ENCODE measurements around the gene UBB. TPM values are rescaled to one million over a fixed set of nuclear protein-coding genes. Genes with fewer than 3 reads are reported as not detected.

Gene UBB
- total RNA-seq, 4 donors from 2014 or later, result 697 to 982 (median 790) TPM

DNA sequence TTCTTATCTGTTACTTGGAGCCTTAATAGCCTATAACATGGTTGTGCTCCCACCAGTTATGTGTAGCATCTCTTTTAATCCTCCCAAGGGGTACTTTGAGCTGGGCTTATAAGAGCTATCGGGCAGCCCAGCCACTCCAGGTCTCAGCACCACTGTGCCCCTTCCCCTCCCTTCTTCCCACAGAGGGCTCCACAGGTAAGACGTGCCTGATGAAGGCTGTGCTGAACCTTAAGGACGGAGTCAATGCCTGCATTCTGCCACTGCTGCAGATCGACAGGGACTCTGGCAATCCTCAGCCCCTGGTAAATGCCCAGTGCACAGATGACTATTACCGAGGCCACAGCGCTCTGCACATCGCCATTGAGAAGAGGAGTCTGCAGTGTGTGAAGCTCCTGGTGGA, 41.5 kb downstream of the UBB start:
- no peak overlapping the region for H3K27ac ChIP-seq
- H3K4me3 ChIP-seq, result no peak overlapping the region
- H3K4me1 ChIP-seq, result peaks cover 0 to 32% (median 11%) of the 10 kb centered on the region in 3 donors
- H3K27me3 ChIP-seq, result no peaks in the 10 kb centered on the region
- TF ChIP-seq EP300 (IDR thresholded peaks at IDR 0.05) (no peak), POLR2AphosphoS5 (IDR thresholded peaks at IDR 0.05) (no peak), POLR2A (IDR thresholded peaks at IDR 0.05) (no peak)
- TF ChIP-seq, protein P1, sequence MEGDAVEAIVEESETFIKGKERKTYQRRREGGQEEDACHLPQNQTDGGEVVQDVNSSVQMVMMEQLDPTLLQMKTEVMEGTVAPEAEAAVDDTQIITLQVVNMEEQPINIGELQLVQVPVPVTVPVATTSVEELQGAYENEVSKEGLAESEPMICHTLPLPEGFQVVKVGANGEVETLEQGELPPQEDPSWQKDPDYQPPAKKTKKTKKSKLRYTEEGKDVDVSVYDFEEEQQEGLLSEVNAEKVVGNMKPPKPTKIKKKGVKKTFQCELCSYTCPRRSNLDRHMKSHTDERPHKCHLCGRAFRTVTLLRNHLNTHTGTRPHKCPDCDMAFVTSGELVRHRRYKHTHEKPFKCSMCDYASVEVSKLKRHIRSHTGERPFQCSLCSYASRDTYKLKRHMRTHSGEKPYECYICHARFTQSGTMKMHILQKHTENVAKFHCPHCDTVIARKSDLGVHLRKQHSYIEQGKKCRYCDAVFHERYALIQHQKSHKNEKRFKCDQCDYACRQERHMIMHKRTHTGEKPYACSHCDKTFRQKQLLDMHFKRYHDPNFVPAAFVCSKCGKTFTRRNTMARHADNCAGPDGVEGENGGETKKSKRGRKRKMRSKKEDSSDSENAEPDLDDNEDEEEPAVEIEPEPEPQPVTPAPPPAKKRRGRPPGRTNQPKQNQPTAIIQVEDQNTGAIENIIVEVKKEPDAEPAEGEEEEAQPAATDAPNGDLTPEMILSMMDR (IDR thresholded peaks at IDR 0.05), result no peak
- H3K9me3 ChIP-seq, result no peaks in the 10 kb centered on the region
- 80 to 89% methylated on average over 1 to 5 of the region's 7 CpGs for WGBS, 2 donors (ENCODE audit: low coverage in 1 of 2)
- ATAC-seq, result no peak
- H3K36me3 ChIP-seq, result peaks cover 0 to 46% of the 10 kb centered on the region in 2 donors

DNA sequence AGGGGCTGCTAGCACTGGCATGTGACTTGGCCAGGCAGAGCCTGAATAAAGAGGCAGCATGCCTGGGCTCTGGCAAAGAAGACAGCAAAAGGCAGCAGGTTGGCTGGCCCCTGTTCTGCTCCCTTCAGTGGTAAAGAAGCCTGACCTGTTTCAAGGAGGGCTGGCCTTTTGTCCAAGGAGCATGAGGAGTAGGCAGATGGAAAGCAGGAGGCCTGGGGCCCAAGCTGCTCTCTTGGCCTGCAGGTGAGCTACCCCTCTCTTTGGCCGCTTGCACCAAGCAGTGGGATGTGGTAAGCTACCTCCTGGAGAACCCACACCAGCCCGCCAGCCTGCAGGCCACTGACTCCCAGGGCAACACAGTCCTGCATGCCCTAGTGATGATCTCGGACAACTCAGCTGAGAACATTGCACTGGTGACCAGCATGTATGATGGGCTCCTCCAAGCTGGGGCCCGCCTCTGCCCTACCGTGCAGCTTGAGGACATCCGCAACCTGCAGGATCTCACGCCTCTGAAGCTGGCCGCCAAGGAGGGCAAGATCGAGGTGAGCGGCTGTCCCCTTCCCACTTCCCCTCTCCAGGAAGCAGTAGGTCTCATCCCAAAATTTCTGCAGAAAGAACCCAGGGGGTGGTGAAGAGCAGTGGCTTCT, 42.5 kb downstream of the UBB start:
- no peak overlapping the region for H3K4me3 ChIP-seq
- no peak overlapping the region for H3K27ac ChIP-seq
- no peak for ATAC-seq
- H3K36me3 ChIP-seq, result peaks cover 0 to 50% of the 10 kb centered on the region in 2 donors
- 83% methylated on average over 1 of the region's 10 CpGs; no CpG with 5 or more reads in 1 of the 2 donors for WGBS, 2 donors (ENCODE audit: low coverage in 1 of 2)
- no peak for TF ChIP-seq EP300 (IDR thresholded peaks at IDR 0.05)
- H3K4me1 ChIP-seq, result peaks cover 0 to 26% (median 11%) of the 10 kb centered on the region in 3 donors
- no peaks in the 10 kb centered on the region for H3K27me3 ChIP-seq
- H3K9me3 ChIP-seq, result no peaks in the 10 kb centered on the region

DNA sequence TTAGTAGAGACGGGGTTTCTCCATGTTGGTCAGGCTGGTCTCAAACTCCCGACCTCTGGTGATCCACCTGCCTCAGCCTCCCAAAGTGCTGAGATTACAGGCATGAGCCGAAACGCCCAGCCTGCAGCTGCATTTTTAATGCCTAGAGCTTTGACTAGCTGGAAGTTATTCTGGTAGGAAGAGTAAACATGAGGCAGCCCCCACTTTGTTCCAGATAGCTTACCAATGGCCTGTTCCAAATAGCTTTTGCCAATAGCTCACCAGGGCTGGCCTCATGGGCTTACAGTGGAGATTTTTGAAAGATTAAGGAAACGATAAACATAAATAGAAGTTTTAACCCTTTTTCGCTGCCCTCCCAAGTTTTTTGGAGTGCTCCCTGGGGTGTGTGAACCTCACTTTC, 44.3 kb downstream of the UBB start:
- no peaks in the 10 kb centered on the region for H3K27me3 ChIP-seq
- TF ChIP-seq POLR2A (IDR thresholded peaks at IDR 0.05), result no peak
- TF ChIP-seq EP300 (IDR thresholded peaks at IDR 0.05), result no peak
- TF ChIP-seq POLR2AphosphoS5 (IDR thresholded peaks at IDR 0.05), result no peak
- ATAC-seq, result no peak
- H3K9me3 ChIP-seq, result no peaks in the 10 kb centered on the region
- H3K36me3 ChIP-seq, result peaks cover 0 to 61% of the 10 kb centered on the region in 2 donors
- no peak overlapping the region for H3K4me3 ChIP-seq
- H3K4me1 ChIP-seq, result peaks cover 0 to 10% (median 0%) of the 10 kb centered on the region in 3 donors
- whole genome bisulfite sequencing, 2 donors (ENCODE audit: low coverage in 1 of 2), result 58 to 76% methylated on average over 3 to 6 of the region's 6 CpGs
- no peak overlapping the region for H3K27ac ChIP-seq

DNA sequence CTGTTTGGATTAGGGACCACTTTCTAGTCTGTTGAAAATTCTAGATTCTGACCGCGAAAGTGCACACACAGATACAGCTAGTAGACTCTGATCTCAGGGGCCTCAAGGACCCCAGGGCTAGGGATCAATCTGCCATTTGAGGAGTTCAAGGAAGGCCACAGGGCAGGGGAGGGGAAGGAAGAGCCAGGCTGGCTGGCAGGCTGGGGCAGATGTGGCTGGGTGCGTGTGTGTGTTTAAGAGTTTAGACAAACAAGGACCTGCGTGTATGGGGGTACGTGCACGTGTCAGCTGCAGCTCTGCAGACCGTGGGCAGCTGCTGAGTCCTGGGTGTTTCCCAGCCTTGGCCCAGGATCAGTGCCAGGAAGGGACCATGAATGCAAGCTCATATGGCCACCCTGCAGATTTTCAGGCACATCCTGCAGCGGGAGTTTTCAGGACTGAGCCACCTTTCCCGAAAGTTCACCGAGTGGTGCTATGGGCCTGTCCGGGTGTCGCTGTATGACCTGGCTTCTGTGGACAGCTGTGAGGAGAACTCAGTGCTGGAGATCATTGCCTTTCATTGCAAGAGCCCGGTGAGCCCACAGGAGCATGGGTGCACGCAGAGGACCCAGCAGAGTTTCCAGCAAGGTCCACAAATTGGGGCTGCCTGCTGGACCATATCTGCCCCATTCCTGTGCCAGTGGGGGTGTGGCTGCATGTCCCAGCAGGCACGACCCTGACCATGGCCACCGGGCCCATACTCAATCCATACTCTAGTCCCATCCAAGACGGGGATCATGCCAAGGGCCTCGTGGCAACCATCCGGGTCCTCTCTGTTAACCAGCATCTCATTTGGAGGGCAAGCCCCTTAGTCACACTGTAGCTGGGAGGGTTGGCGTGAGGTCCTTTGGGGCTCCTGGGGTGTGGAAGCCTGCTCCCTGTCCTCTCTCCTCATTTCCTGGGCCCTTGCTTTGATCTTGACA, 45.1 kb downstream of the UBB start:
- Histone ChIP-seq H3K27me3 (no peaks in the 10 kb centered on the region), H3K9me3 (no peaks in the 10 kb centered on the region), H3K36me3 (peaks cover 0 to 61% of the 10 kb centered on the region in 2 donors), H3K4me3 (no peak overlapping the region), H3K27ac (no peak overlapping the region), H3K4me1 (peaks cover 0 to 6% (median 0%) of the 10 kb centered on the region in 3 donors)
- TF ChIP-seq, protein P1 (IDR thresholded peaks at IDR 0.05), result no peak
- TF ChIP-seq POLR2AphosphoS5 (IDR thresholded peaks at IDR 0.05) (no peak), EP300 (IDR thresholded peaks at IDR 0.05) (no peak), POLR2A (IDR thresholded peaks at IDR 0.05) (no peak)
- no peak for ATAC-seq
- WGBS, 2 donors (ENCODE audit: low coverage in 1 of 2), result 76 to 95% methylated on average over 4 to 11 of the region's 20 CpGs

DNA sequence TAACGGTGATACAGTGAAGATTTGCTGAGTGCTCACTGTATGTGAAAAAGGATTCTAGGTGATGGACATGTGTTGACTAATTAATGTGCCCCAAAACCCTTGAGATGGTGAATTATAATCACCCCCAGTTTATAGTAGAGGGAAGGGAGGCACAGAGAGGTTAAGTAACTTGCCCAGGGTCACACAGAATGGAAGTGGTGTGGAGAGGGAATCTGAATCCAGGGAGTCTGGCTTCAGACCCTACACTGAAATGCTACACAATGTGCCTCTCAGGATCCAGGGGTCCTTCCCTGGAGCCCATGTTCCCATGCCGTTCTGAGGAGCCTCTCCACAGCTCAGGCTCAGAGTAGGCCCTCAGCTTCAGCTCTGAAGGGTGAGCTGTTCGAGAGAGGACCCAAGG, 46.1 kb downstream of the UBB start:
- TF ChIP-seq, protein P1 (IDR thresholded peaks at IDR 0.05), result no peak
- TF ChIP-seq POLR2AphosphoS5 (IDR thresholded peaks at IDR 0.05) (no peak), POLR2A (IDR thresholded peaks at IDR 0.05) (no peak), EP300 (IDR thresholded peaks at IDR 0.05) (no peak)
- Histone ChIP-seq H3K27me3 (no peaks in the 10 kb centered on the region), H3K4me1 (peaks cover 0 to 6% (median 0%) of the 10 kb centered on the region in 3 donors), H3K4me3 (no peak overlapping the region), H3K36me3 (peaks cover 0 to 67% of the 10 kb centered on the region in 2 donors), H3K9me3 (no peaks in the 10 kb centered on the region), H3K27ac (no peak overlapping the region)
- ATAC-seq, result no peak
- 92 to 100% methylated on average over 1 to 2 of the region's 3 CpGs for WGBS, 2 donors (ENCODE audit: low coverage in 1 of 2)
